Measurements from ENCODE around the gene ADRM1.

The ADRM1 gene

DNA sequence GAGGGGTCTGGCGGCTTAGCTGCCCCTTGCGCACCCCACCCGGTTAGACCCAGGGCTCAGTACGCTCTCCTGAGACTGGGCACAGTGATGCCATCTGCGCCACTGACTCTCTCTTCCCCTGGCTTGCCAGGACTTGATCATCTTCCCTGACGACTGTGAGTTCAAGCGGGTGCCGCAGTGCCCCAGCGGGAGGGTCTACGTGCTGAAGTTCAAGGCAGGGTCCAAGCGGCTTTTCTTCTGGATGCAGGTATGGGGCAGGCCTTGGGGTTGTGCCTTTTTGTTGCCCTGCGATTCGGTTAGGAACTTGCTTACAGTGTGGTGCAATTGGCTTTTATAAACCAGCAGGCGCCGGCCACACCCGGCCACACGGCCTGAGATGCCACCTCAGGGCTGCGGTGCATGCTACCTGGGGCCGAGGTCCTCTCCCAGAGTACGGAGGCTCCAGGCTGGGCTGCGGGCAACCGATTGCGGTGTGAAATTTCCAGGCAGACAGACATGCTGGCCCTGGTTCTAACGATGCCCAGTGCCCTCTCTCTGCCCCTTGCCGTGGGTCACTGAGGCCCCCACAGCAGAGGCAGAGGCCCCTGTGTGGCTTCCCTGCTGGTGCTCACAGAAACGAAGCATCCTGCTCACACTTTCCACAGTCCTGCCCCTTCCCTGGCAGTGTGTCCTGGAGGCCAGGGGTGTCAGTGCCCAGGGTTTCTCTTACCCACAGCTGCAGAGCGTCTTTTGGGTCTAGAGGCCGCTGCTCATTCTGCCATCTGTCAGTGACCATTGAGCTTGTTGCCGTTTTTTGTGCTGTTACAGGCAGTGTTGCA lies 1.7 kb downstream of the ADRM1 start:
- H3K36me3 ChIP-seq (ENCODE audit: control insufficient read depth in 2 of 2, insufficient read depth in 2 of 2, low read length in 2 of 2): peaks cover 36% of the 10 kb centered on the region in 2 donors
- H3K27ac ChIP-seq (ENCODE audit: low read depth in 2 of 2, low read length in 2 of 2): no peak overlapping the region
- H3K4me3 ChIP-seq (ENCODE audit: low read length in 2 of 2): peak overlapping the region; percentile 88 to 91
- H3K4me1 ChIP-seq (ENCODE audit: control insufficient read depth in 2 of 2, insufficient read depth in 2 of 2, low read length in 2 of 2): peaks cover 17 to 22% of the 10 kb centered on the region in 2 donors
- peak overlapping the region; percentile 77 to 80 for H3K9ac ChIP-seq (ENCODE audit: low read depth in 1 of 2, low read length in 2 of 2)
- no peaks in the 10 kb centered on the region for H3K27me3 ChIP-seq (ENCODE audit: control insufficient read depth in 2 of 2, insufficient read depth in 2 of 2, low read length in 2 of 2)
- H3K9me3 ChIP-seq (ENCODE audit: control insufficient read depth in 2 of 2, low read length in 2 of 2): no peaks in the 10 kb centered on the region

DNA sequence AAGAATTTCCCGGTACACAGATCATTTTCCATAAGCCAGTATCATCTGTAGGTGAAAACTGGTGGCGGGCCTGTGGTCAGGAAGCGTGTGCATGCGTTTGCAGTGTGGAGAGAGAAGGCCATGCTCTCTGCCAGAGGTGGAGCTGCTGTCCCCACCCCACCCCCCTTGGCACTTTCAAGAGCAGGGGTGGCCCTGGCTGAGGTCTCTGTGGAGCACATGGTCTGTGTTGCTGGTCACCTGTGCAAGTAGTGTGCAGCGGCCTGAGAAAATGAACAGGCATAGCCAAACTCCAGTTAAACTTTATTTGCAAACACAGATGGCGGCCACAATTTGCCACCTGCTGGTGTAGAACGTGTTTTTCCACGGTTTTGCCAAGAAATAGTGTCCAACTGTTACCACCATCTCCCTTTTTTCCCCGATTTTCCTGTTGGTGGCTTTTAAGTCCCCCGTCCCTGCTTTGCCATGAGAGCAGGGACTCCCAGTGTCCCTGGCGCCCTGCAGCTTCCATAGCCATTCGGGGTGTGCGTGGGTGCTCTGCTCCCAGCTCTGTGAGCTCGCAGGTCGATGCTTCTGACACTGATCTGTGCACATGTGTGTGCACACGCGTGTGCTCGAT lies 2.5 kb downstream of the ADRM1 start:
- peaks cover 36% of the 10 kb centered on the region in 2 donors for H3K36me3 ChIP-seq (ENCODE audit: control insufficient read depth in 2 of 2, insufficient read depth in 2 of 2, low read length in 2 of 2)
- no peaks in the 10 kb centered on the region for H3K9me3 ChIP-seq (ENCODE audit: control insufficient read depth in 2 of 2, low read length in 2 of 2)
- H3K4me3 ChIP-seq (ENCODE audit: low read length in 2 of 2): no peak overlapping the region
- H3K27ac ChIP-seq (ENCODE audit: low read depth in 2 of 2, low read length in 2 of 2): no peak overlapping the region
- peaks cover 17 to 22% of the 10 kb centered on the region in 2 donors for H3K4me1 ChIP-seq (ENCODE audit: control insufficient read depth in 2 of 2, insufficient read depth in 2 of 2, low read length in 2 of 2)
- H3K9ac ChIP-seq (ENCODE audit: low read depth in 1 of 2, low read length in 2 of 2): no peak overlapping the region
- no peaks in the 10 kb centered on the region for H3K27me3 ChIP-seq (ENCODE audit: control insufficient read depth in 2 of 2, insufficient read depth in 2 of 2, low read length in 2 of 2)

DNA sequence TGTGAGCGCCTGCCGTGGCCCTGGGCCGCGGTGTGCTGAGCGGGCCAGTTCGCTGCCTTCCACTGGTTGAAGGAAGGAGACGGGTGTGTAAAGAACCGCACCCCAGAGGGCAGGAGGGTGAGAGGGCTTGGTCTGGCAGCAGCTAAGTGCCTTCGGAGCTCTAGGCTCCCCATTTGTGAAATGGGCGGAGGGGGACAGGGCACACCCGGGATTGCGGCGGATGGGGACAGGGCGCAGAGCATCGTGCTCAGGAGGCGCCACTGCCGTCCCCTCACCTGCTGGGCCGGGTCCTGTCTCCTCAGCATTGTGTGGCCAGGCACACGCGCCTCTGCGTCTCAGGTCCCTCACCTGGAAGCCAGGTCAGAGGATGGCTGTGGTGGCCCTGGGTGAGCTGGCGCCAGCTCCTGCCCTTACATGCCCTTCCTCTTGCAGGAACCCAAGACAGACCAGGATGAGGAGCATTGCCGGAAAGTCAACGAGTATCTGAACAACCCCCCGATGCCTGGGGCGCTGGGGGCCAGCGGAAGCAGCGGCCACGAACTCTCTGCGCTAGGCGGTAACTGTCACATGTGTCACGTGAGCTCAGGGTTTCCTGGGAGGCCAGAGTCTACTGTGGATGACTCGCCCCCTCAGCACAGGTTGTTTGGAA lies 3.1 kb downstream of the ADRM1 start:
- no peaks in the 10 kb centered on the region for H3K27me3 ChIP-seq (ENCODE audit: control insufficient read depth in 2 of 2, insufficient read depth in 2 of 2, low read length in 2 of 2)
- H3K9me3 ChIP-seq (ENCODE audit: control insufficient read depth in 2 of 2, low read length in 2 of 2): no peaks in the 10 kb centered on the region
- H3K9ac ChIP-seq (ENCODE audit: low read depth in 1 of 2, low read length in 2 of 2): no peak overlapping the region
- H3K27ac ChIP-seq (ENCODE audit: low read depth in 2 of 2, low read length in 2 of 2): no peak overlapping the region
- no peak overlapping the region for H3K4me3 ChIP-seq (ENCODE audit: low read length in 2 of 2)
- peaks cover 17 to 22% of the 10 kb centered on the region in 2 donors for H3K4me1 ChIP-seq (ENCODE audit: control insufficient read depth in 2 of 2, insufficient read depth in 2 of 2, low read length in 2 of 2)
- H3K36me3 ChIP-seq (ENCODE audit: control insufficient read depth in 2 of 2, insufficient read depth in 2 of 2, low read length in 2 of 2): peaks cover 36% of the 10 kb centered on the region in 2 donors

DNA sequence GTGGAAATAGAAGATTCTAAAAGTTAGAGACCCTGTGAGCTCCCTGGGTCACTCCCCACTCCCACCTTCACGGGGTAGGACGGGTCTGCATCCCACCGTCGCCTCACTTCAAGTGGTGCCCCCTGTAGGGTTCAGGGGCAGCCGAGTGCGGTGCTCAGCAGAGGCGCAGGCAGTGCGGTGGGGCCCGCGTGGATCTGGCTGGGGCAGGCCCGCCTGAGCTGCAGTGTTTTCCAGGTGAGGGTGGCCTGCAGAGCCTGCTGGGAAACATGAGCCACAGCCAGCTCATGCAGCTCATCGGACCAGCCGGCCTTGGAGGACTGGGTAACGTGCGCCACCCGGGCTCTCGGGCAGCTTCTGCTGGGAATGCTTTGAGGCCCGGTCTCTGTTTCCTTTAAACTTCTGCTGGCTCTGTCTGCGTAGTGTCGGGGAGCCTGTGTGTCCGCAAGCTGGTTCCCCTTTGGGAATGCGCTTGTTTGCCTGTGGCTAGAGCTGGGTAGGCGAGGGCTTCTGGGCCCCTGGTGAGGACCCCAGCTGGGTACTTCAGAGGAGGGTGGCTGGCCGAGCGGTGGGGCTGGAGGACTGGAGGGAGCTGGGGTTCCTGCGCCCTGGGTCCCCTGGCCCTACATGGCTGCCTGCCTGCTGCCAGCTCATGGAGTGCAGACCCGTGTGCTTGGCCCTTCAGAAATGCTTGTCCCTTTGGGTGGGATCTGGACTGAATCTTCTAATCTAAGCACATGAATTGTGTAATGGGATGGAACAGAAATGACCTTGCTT lies 3.8 kb downstream of the ADRM1 start:
- H3K4me3 ChIP-seq (ENCODE audit: low read length in 2 of 2): no peak overlapping the region
- H3K27ac ChIP-seq (ENCODE audit: low read depth in 2 of 2, low read length in 2 of 2): no peak overlapping the region
- no peaks in the 10 kb centered on the region for H3K27me3 ChIP-seq (ENCODE audit: control insufficient read depth in 2 of 2, insufficient read depth in 2 of 2, low read length in 2 of 2)
- no peaks in the 10 kb centered on the region for H3K9me3 ChIP-seq (ENCODE audit: control insufficient read depth in 2 of 2, low read length in 2 of 2)
- H3K4me1 ChIP-seq (ENCODE audit: control insufficient read depth in 2 of 2, insufficient read depth in 2 of 2, low read length in 2 of 2): peaks cover 17 to 22% of the 10 kb centered on the region in 2 donors
- H3K36me3 ChIP-seq (ENCODE audit: control insufficient read depth in 2 of 2, insufficient read depth in 2 of 2, low read length in 2 of 2): peaks cover 36% of the 10 kb centered on the region in 2 donors
- no peak overlapping the region for H3K9ac ChIP-seq (ENCODE audit: low read depth in 1 of 2, low read length in 2 of 2)

DNA sequence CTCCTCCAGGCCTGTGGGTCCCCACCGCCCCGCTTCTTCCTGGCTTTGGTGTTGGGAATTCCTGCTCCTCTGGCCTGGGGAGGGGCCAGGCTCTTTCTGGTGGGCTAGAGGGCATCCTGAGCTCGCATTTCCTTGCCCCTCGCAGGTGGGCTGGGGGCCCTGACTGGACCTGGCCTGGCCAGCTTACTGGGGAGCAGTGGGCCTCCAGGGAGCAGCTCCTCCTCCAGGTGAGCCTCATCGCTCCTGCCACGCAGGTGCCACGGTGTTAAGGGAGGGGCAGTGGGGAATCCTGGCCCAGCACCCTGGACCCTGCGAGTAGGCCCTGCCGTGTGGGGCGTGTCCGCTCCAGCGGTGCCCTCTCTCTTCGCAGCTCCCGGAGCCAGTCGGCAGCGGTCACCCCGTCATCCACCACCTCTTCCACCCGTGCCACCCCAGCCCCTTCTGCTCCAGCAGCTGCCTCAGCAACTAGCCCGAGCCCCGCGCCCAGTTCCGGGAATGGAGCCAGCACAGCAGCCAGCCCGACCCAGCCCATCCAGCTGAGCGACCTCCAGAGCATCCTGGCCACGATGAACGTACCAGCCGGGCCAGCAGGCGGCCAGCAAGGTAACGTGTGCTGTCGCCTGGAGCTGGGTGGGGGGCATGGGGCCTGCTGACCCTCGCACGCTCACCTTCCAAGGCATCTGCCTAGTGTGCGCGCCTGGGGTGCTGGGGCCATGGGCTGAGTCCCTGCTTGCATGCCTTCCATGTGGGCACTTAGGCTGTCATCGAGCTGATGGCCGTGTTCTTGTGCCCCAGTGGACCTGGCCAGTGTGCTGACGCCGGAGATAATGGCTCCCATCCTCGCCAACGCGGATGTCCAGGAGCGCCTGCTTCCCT lies 4.7 kb downstream of the ADRM1 start:
- peaks cover 17 to 22% of the 10 kb centered on the region in 2 donors for H3K4me1 ChIP-seq (ENCODE audit: control insufficient read depth in 2 of 2, insufficient read depth in 2 of 2, low read length in 2 of 2)
- no peak overlapping the region for H3K4me3 ChIP-seq (ENCODE audit: low read length in 2 of 2)
- no peaks in the 10 kb centered on the region for H3K9me3 ChIP-seq (ENCODE audit: control insufficient read depth in 2 of 2, low read length in 2 of 2)
- H3K27ac ChIP-seq (ENCODE audit: low read depth in 2 of 2, low read length in 2 of 2): no peak overlapping the region
- H3K36me3 ChIP-seq (ENCODE audit: control insufficient read depth in 2 of 2, insufficient read depth in 2 of 2, low read length in 2 of 2): peaks cover 36% of the 10 kb centered on the region in 2 donors
- H3K9ac ChIP-seq (ENCODE audit: low read depth in 1 of 2, low read length in 2 of 2): no peak overlapping the region
- H3K27me3 ChIP-seq (ENCODE audit: control insufficient read depth in 2 of 2, insufficient read depth in 2 of 2, low read length in 2 of 2): no peaks in the 10 kb centered on the region

DNA sequence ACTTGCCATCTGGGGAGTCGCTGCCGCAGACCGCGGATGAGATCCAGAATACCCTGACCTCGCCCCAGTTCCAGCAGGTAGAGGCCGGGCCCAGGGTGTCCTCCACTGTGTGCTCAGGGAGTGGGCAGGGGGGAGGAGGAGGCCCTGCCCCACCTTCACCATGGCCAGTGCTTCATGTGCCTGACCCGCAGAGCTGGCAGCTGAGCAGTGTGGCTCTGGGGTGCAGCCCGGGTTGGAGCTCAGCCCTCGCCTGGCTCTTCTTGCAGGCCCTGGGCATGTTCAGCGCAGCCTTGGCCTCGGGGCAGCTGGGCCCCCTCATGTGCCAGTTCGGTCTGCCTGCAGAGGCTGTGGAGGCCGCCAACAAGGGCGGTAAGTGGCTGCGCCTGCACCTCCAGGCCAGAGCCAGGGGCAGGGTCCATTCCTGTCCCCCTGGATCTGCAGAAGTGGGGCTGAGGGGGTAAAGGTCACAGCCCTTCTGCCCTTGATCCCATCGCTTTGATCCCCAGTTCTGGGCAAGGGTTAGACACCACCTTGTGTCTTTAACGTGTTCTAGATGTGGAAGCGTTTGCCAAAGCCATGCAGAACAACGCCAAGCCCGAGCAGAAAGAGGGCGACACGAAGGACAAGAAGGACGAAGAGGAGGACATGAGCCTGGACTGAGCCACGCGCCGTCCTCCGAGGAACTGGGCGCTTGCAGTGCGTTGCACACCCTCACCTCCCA lies 5.5 kb downstream of the ADRM1 start:
- Histone ChIP-seq H3K27ac (ENCODE audit: low read depth in 2 of 2, low read length in 2 of 2) (no peak overlapping the region), H3K4me1 (ENCODE audit: control insufficient read depth in 2 of 2, insufficient read depth in 2 of 2, low read length in 2 of 2) (peaks cover 17 to 22% of the 10 kb centered on the region in 2 donors), H3K36me3 (ENCODE audit: control insufficient read depth in 2 of 2, insufficient read depth in 2 of 2, low read length in 2 of 2) (peaks cover 36% of the 10 kb centered on the region in 2 donors), H3K9ac (ENCODE audit: low read depth in 1 of 2, low read length in 2 of 2) (no peak overlapping the region), H3K4me3 (ENCODE audit: low read length in 2 of 2) (no peak overlapping the region), H3K9me3 (ENCODE audit: control insufficient read depth in 2 of 2, low read length in 2 of 2) (no peaks in the 10 kb centered on the region), H3K27me3 (ENCODE audit: control insufficient read depth in 2 of 2, insufficient read depth in 2 of 2, low read length in 2 of 2) (no peaks in the 10 kb centered on the region)

DNA sequence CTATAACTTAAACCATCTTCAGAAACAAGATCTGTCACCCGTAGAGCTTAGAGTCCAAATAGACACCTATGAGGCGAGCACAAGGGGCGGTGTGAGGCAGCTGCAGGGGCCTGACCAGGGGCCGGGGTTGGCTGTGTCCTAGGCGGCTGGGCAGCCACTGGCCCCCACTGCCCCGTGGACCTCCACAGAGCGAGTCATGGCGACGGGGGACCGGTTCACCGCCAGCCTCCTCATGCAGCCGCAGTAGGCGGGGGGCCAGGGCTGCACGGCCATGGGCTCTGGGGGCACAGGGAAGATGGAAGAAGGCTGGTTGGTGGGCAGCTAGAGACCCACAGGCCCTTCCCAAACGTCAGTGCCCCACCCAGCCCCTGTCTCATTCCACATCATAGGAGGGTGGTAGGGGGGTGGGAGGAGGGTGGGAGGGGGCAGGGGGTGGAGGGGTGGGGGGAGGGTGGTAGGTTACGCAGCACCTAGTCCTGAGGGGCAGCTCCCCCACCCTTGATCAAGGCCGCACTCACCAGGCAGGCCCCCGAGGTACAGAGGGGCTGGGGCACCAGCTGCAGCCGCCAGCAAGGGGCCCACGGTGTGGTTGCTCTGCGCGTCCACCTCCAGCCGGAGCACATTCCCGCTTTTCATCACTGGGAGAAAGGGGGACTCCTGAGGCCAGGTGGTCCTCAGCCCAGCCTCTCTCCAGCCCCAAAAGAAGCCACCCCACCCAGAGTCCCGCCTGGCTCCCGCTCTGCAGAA lies 6.6 kb downstream of the ADRM1 start:
- Histone ChIP-seq H3K4me1 (ENCODE audit: control insufficient read depth in 2 of 2, insufficient read depth in 2 of 2, low read length in 2 of 2) (peaks cover 9 to 12% of the 10 kb centered on the region in 2 donors), H3K27ac (ENCODE audit: low read depth in 2 of 2, low read length in 2 of 2) (no peak overlapping the region), H3K36me3 (ENCODE audit: control insufficient read depth in 2 of 2, insufficient read depth in 2 of 2, low read length in 2 of 2) (peaks cover 36% of the 10 kb centered on the region in 2 donors), H3K9ac (ENCODE audit: low read depth in 1 of 2, low read length in 2 of 2) (no peak overlapping the region), H3K9me3 (ENCODE audit: control insufficient read depth in 2 of 2, low read length in 2 of 2) (no peaks in the 10 kb centered on the region), H3K27me3 (ENCODE audit: control insufficient read depth in 2 of 2, insufficient read depth in 2 of 2, low read length in 2 of 2) (no peaks in the 10 kb centered on the region), H3K4me3 (ENCODE audit: low read length in 2 of 2) (no peak overlapping the region)

DNA sequence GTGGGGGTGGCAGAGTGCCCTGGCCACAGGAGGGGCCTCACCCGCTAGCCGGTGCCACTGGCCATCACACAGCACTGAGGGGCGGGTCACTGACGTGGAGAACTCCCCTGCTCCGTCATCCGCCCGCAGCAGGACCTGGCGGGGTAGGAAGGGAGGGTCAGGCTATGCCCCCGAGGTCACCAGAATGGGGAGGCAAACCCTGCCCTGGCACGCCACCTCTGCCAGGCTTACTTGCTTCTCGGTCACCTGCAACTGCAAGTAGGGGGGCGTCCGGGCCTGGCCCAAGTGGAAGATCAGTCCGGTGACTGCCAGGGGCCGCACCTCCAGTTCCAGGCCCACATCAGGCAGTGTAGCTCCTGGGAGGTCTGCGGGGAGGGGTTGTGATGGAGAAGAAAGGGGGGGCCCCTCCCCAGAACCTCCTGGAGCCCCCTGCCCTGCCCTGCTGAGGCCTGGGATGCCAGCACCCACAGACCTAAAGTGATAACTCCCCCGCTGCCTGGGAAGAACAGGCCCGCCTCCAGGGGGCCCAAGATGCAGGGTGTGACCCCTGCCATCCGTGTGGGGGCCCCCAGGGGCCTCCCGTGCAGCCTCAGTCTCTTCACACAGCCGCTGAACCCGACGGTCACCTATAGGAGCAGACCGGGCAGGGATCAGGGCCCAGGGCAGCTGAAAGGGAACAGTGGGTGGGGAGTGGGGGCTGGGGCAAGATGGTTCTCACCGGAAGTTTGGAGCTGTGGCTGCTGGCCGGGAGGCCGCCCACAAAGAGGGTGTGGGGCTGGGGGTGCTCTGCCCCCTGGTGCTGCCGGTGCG lies 7.4 kb downstream of the ADRM1 start:
- no peak overlapping the region for H3K27ac ChIP-seq (ENCODE audit: low read depth in 2 of 2, low read length in 2 of 2)
- peaks cover under 1 to 5% of the 10 kb centered on the region in 2 donors for H3K4me1 ChIP-seq (ENCODE audit: control insufficient read depth in 2 of 2, insufficient read depth in 2 of 2, low read length in 2 of 2)
- peaks cover 32 to 33% of the 10 kb centered on the region in 2 donors for H3K36me3 ChIP-seq (ENCODE audit: control insufficient read depth in 2 of 2, insufficient read depth in 2 of 2, low read length in 2 of 2)

More for the DNA sequence above, 7.4 kb downstream of the ADRM1 start:
- Histone ChIP-seq H3K4me3 (ENCODE audit: low read length in 2 of 2) (no peak overlapping the region), H3K27me3 (ENCODE audit: control insufficient read depth in 2 of 2, insufficient read depth in 2 of 2, low read length in 2 of 2) (no peaks in the 10 kb centered on the region), H3K9me3 (ENCODE audit: control insufficient read depth in 2 of 2, low read length in 2 of 2) (no peaks in the 10 kb centered on the region), H3K9ac (ENCODE audit: low read depth in 1 of 2, low read length in 2 of 2) (no peak overlapping the region)

Data from mucosa of rectum (tissue), 2 donors.